ENCODE results near the gene FOXP1. TPM values are rescaled to one million over a fixed set of nuclear protein-coding genes. Genes with fewer than 3 reads are reported as not detected.

FOXP1 gene
- total and polyA plus RNA-seq, 9 of the 15 experiments (the other 6 are each of a cell fraction or from before 2014, with no cell fraction given), result 7.7 to 34.5 (median 13.7) TPM

- POLR2A ChIA-PET, result no interaction called here
- in situ Hi-C loops (cut with MboI), result no loop called here
- 0 out of 2 replicates have a peak, but pooled peaks have one; percentile 23 for TF ChIP-seq RBFOX2 (IDR thresholded peaks at IDR 0.05; ENCODE audit: low read depth, low read length)
- no peak for TF ChIP-seq ZNF444 (CRISPR knock-in tag; IDR thresholded peaks at IDR 0.05)
- TF ChIP-seq ZNF165 (CRISPR knock-in tag; IDR thresholded peaks at IDR 0.05; ENCODE audit: borderline replicate concordance), result 0 out of 2 replicates have a peak, but pooled peaks have one; percentile 14
- TF ChIP-seq TFAP4 (CRISPR knock-in tag; IDR thresholded peaks at IDR 0.05; ENCODE audit: borderline replicate concordance), result peak; percentile 15; the same call in 1 of the 2 replicates
- TF ChIP-seq HNRNPL (IDR thresholded peaks at IDR 0.05; ENCODE audit: low read depth, low read length), result no peak
- 0 out of 2 replicates have a peak, but pooled peaks have one; percentile 11 for TF ChIP-seq CTBP1 (IDR thresholded peaks at IDR 0.05; ENCODE audit: borderline replicate concordance)
- peak in 1 of 2 experiments; percentile 45; a peak in 1 of 4 replicates for TF ChIP-seq ZNF639 (CRISPR knock-in tag; conservative IDR thresholded peaks at IDR 0.05 in 1 of 2, IDR thresholded peaks at IDR 0.05 in 1 of 2)
- TF ChIP-seq TSC22D4 (tag; IDR thresholded peaks at IDR 0.05), result no peak
- no peak for TF ChIP-seq HOXB6 (CRISPR knock-in tag; IDR thresholded peaks at IDR 0.05; ENCODE audit: borderline replicate concordance)
- no peak for TF ChIP-seq RHOXF2B (CRISPR knock-in tag; conservative IDR thresholded peaks at IDR 0.05)
- peak; percentile 10 for TF ChIP-seq BHLHE40 (IDR thresholded peaks at IDR 0.05; ENCODE audit: low read length)
- no peak for TF ChIP-seq TRIM24 (IDR thresholded peaks at IDR 0.05)
- TF ChIP-seq NFRKB (IDR thresholded peaks at IDR 0.05; ENCODE audit: low read depth), result peak; percentile 38; the same call in 1 of the 2 replicates
- TF ChIP-seq ZNF766 (CRISPR knock-in tag; conservative IDR thresholded peaks at IDR 0.05), result peak; percentile 77; the same call in 1 of the 2 replicates
- TF ChIP-seq RNF219 (CRISPR knock-in tag; IDR thresholded peaks at IDR 0.05), result no peak
- peak; percentile 74 for TF ChIP-seq DMBX1 (CRISPR knock-in tag; IDR thresholded peaks at IDR 0.05; ENCODE audit: borderline replicate concordance)
- TF ChIP-seq BCL6 (CRISPR knock-in tag; IDR thresholded peaks at IDR 0.05), result 0 out of 2 replicates have a peak, but pooled peaks have one; percentile 28
- TF ChIP-seq ZNF23 (CRISPR knock-in tag; IDR thresholded peaks at IDR 0.05), result no peak
Observed at GRCh38 chr3:71226565-71227269, 356.8 kb downstream of the FOXP1 start.

More at GRCh38 chr3:71226565-71227269, 356.8 kb downstream of the FOXP1 start:
- H4K20me1 ChIP-seq (replicated peaks; ENCODE audit: control insufficient read depth, insufficient read depth, low read length), result no peaks in the 10 kb centered on the region
- ATAC-seq (peak; percentile 76), FAIRE-seq (peak; percentile 40), DNase-seq (ENCODE audit: extremely low read depth in 1 of 4, low spot score in 3 of 4) (peak; percentile 10 to 49 (median 20))
- no TSS peak for BruUV-seq (replicated peaks)
- no peaks in the 10 kb centered on the region for H3K9me1 ChIP-seq (ENCODE audit: control insufficient read depth, insufficient read depth, low read length)
- peak overlapping the region; percentile 62; the same call in 2 of the 3 replicates for H3K27ac ChIP-seq (ENCODE audit: extremely low read depth, low read depth, low read length)
- H3K4me3 ChIP-seq, result no peak overlapping the region
- no peaks in the 10 kb centered on the region for H3K9me3 ChIP-seq (replicated peaks; ENCODE audit: control insufficient read depth, insufficient read depth, low read depth, low read length)
- H2AFZ ChIP-seq (ENCODE audit: low read depth, low read length), result peak overlapping the region; percentile 82
- no peaks in the 10 kb centered on the region for H3K27me3 ChIP-seq (ENCODE audit: control insufficient read depth in 2 of 2, insufficient read depth in 2 of 2, low read length in 2 of 2)
- H3K36me3 ChIP-seq (ENCODE audit: control insufficient read depth, insufficient read depth, low read length), result no peaks in the 10 kb centered on the region
- WGBS (ENCODE audit: insufficient coverage, low coverage, missing lambda C conversion rate), result 12% methylated on average over 20 of the region's 21 CpGs
- H3K79me2 ChIP-seq (ENCODE audit: control insufficient read depth, insufficient read depth, low read length), result no peaks in the 10 kb centered on the region
- peaks cover 9 to 30% of the 10 kb centered on the region in 2 experiments for H3K4me1 ChIP-seq (replicated peaks in 1 of 2; ENCODE audit: control insufficient read depth in 2 of 2, insufficient read depth in 2 of 2, low read length in 2 of 2)
- H3K9ac ChIP-seq (ENCODE audit: insufficient read depth in 1 of 2, low read depth in 2 of 2, low read length in 2 of 2), result peak overlapping the region; percentile 43 to 76
- peak overlapping the region; percentile 65 for H3K4me2 ChIP-seq (ENCODE audit: insufficient read depth, low read length)
- intact Hi-C loops (cut with micrococcal nuclease), result no loop called here
- CTCF ChIA-PET (ENCODE audit: low intra/inter-chr PET ratio), result no interaction called here
